OCI-LY3 (cell line): ENCODE measurements around the gene ARSG.

ENCODE experiments used
- CTCF ChIP-seq: fragments of 200-600, 300-600 bp; sonication (generic); IDR thresholded peaks from 2 replicates; pipeline ENCODE4 v1.5.1; 2014; ENCODE audit warnings: antibody characterized with exemption, low read length, low read depth
- EZH2phosphoT487 ChIP-seq: fragments of 200-600 bp; shearing (Covaris generic); IDR thresholded peaks from 2 replicates; pipeline ENCODE4 v1.6.1; 2018; ENCODE audit warnings: antibody characterized with exemption, mixed run types, low read depth

DNA sequence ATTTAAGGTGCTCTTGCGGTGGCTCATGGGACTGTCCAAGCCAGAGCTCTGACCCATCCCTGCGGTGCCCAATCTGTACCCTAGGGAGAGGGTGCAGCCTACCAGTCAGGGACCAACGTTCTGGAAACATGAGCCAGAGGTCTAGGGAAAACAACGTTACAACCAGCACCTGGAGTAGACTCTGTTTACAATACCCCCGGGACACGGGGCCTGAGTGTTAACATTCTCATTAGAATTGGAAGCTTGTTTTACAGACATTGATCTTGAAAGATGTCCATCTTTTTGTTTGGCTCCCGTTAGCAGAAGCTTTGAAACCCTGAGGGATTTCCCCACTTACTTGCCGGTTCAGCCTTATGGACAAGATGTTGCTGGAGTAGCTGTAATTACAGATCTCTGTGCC, 159.1 kb downstream of the ARSG start:
- TF ChIP-seq CTCF = no peak
- TF ChIP-seq EZH2phosphoT487 = no peak
